Uterus (tissue), 2 donors: Measurements from ENCODE around the gene CD48.
"Not testable (repeated sequence)": the region's sequence is repeated elsewhere in the genome, so short reads cannot be mapped to it uniquely, and the experiment has no call there.

Experiments used
- POLR2A ChIP-seq, 2 donors: fragments of 450-650 bp; IDR thresholded peaks; one replicate each; pipeline ENCODE4 v1.6.1; 2016; ENCODE audit warnings: antibody characterized with exemption in 2 of 2, mild to moderate bottlenecking in 1 of 2, moderate library complexity in 1 of 2
- TF ChIP-seq, protein P1 (sequence below), 4 experiments: fragments of 200-600 bp in 2 of 4; fragments of 450-650 bp in 2 of 4; sonication (generic) in 2 of 4; IDR thresholded peaks; one replicate each; pipeline ENCODE4 v1.5.1; 2016 to 2019; ENCODE audit warnings: antibody characterized with exemption in 4 of 4, mild to moderate bottlenecking in 2 of 4, moderate library complexity in 1 of 4

DNA sequence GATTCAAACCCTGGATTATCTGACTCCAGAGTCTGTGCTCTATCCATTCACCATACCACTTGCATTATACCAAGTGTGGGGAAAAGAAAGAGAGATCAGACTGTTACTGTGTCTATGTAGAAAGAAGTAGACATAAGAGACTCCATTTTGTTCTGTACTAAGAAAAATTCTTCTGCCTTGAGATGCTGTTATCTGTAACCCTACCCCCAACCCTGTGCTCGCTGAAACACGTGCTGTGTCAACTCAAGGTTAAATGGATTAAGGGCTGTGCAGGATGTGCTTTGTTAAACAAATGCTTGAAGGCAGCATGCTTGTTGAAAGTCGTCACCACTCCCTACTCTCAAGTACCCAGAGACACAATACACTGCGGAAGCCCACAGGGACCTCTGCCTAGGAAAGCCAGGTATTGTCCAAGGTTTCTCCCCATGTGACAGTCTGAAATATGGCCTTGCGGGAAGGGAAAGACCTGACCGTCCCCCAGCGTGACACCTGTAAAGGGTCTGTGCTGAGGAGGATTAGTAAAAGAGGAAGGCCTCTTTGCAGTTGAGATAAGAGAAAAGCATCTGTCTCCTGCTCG lies 59.5 kb downstream of the CD48 start:
- not testable (repeated sequence) for TF ChIP-seq POLR2A (IDR thresholded peaks at IDR 0.05)
- TF ChIP-seq, protein P1, sequence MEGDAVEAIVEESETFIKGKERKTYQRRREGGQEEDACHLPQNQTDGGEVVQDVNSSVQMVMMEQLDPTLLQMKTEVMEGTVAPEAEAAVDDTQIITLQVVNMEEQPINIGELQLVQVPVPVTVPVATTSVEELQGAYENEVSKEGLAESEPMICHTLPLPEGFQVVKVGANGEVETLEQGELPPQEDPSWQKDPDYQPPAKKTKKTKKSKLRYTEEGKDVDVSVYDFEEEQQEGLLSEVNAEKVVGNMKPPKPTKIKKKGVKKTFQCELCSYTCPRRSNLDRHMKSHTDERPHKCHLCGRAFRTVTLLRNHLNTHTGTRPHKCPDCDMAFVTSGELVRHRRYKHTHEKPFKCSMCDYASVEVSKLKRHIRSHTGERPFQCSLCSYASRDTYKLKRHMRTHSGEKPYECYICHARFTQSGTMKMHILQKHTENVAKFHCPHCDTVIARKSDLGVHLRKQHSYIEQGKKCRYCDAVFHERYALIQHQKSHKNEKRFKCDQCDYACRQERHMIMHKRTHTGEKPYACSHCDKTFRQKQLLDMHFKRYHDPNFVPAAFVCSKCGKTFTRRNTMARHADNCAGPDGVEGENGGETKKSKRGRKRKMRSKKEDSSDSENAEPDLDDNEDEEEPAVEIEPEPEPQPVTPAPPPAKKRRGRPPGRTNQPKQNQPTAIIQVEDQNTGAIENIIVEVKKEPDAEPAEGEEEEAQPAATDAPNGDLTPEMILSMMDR (IDR thresholded peaks at IDR 0.05) = not testable (repeated sequence)
